Calu3 (cell line): ENCODE data around the gene GTF2H4. TPM values are rescaled to one million over a fixed set of nuclear protein-coding genes. Genes with fewer than 3 reads are reported as not detected.

Source experiments
- BruUV-seq: library from RNA; stranded (reverse); fragments of 400-500 nt; replicated peaks from 2 replicates; lab custom pipeline; 2021; lab: Mats Ljungman, UMichigan
- CTCF ChIA-PET: fragments of 300-600 bp; sonication (Branson Sonifier 250); formaldehyde crosslinking; loops from one replicate; lab custom pipeline; 2022; ENCODE audit warnings: antibody characterized with exemption; lab: Charles Lee
- DNase-seq: peaks from one replicate; pipeline ENCODE4 v3.0.0; 2022
- H3K27ac Mint-ChIP-seq: one replicate; pipeline ENCODE4 v1.8.0; 2022; ENCODE audit warnings: mixed read lengths; ENCODE audit not compliant: unreplicated experiment
- H3K27me3 Mint-ChIP-seq: one replicate; pipeline ENCODE4 v1.8.0; 2022; ENCODE audit warnings: mixed read lengths; ENCODE audit not compliant: unreplicated experiment
- H3K36me3 Mint-ChIP-seq: one replicate; pipeline ENCODE4 v1.8.0; 2022; ENCODE audit warnings: mild to moderate bottlenecking, moderate library complexity, mixed read lengths; ENCODE audit not compliant: insufficient read depth, unreplicated experiment
- H3K4me1 Mint-ChIP-seq: one replicate; pipeline ENCODE4 v1.8.0; 2022; ENCODE audit warnings: mild to moderate bottlenecking, low read depth, mixed read lengths; ENCODE audit not compliant: unreplicated experiment
- H3K4me3 Mint-ChIP-seq: one replicate; pipeline ENCODE4 v1.8.0; 2022; ENCODE audit warnings: mild to moderate bottlenecking, low read depth, moderate library complexity, mixed read lengths; ENCODE audit not compliant: unreplicated experiment
- H3K9me3 Mint-ChIP-seq: one replicate; pipeline ENCODE4 v1.8.0; 2022; ENCODE audit warnings: low read depth, mixed read lengths; ENCODE audit not compliant: unreplicated experiment
- intact Hi-C: fragments of 100-400 bp; cut with micrococcal nuclease; formaldehyde crosslinking; loops from one replicate; pipeline ENCODE4 v1.10.0; 2022; ENCODE audit not compliant: unreplicated experiment
- total RNA-seq: library from RNA; stranded (reverse); gene quantifications from 2 replicates; pipeline ENCODE4 v1.2.3, GENCODE V29; 2022
- TF ChIP-seq, protein P1 (sequence below): fragments of 200-600 bp; IDR thresholded peaks from one replicate; pipeline ENCODE4 v1.8.0; 2022; ENCODE audit warnings: antibody characterized with exemption; ENCODE audit not compliant: unreplicated experiment

The GTF2H4 gene
- total RNA-seq, 1 experiment from 2014 or later: 80.0 TPM

DNA sequence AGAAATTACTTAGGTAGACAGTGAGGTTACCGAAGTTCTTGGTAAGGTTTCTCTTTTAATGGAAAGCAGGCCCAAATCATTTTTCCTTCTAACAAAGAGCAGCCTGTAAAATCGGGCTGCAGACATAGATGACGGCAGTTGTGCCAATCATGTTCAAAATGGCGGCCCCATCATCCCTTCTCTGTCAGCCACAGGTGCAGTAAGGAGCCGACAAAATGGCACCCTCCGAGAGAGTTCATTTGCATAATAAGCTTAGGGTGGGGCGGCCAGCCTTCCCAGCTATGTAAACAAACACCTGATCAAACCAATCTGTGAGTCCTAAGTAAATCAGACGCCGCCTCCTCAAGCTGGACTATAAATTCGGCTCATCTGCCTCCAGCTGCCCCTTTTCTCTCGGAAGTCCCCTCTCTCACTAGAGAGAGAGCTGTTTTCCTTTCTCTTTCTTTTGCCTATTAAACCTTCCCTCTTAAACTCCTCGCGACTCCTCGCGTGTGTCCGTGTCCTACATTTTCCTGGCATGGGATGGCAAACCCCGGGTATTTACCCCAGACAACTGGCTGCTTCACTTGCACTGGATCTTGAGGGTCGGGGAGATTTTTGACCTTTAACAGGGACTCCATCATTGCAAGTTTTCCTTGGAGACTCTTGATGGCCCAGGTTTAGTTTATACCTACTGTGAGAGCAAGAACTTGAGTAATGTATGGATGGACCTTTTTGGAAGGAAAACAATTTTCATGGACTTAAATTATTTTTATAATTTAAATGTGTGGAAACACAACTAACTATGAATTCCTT is 32.6 kb upstream of the GTF2H4 start:
- Mint-ChIP-seq H3K27ac (peak overlapping the region; percentile 37), H3K36me3 (peaks cover 16% of the 10 kb centered on the region), H3K27me3 (no peaks in the 10 kb centered on the region), H3K9me3 (peaks cover 14% of the 10 kb centered on the region), H3K4me3 (no peak overlapping the region), H3K4me1 (peaks cover 36% of the 10 kb centered on the region)
- TF ChIP-seq, protein P1, sequence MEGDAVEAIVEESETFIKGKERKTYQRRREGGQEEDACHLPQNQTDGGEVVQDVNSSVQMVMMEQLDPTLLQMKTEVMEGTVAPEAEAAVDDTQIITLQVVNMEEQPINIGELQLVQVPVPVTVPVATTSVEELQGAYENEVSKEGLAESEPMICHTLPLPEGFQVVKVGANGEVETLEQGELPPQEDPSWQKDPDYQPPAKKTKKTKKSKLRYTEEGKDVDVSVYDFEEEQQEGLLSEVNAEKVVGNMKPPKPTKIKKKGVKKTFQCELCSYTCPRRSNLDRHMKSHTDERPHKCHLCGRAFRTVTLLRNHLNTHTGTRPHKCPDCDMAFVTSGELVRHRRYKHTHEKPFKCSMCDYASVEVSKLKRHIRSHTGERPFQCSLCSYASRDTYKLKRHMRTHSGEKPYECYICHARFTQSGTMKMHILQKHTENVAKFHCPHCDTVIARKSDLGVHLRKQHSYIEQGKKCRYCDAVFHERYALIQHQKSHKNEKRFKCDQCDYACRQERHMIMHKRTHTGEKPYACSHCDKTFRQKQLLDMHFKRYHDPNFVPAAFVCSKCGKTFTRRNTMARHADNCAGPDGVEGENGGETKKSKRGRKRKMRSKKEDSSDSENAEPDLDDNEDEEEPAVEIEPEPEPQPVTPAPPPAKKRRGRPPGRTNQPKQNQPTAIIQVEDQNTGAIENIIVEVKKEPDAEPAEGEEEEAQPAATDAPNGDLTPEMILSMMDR: no peak
- CTCF ChIA-PET: interaction anchor here (0.7 to 2.4 kb wide), 8 partner anchors 32 to 371 kb away, joined by 3 to 15 read pairs (median 4); partner anchors contain the start of genes GTF2H4 and VARS2
- intact Hi-C loops: loop anchor here (2.0 kb wide), 1 partner anchor 131 kb away; the partner anchor contains the start of gene IER3
- DNase-seq: no peak
- no TSS peak for BruUV-seq

DNA sequence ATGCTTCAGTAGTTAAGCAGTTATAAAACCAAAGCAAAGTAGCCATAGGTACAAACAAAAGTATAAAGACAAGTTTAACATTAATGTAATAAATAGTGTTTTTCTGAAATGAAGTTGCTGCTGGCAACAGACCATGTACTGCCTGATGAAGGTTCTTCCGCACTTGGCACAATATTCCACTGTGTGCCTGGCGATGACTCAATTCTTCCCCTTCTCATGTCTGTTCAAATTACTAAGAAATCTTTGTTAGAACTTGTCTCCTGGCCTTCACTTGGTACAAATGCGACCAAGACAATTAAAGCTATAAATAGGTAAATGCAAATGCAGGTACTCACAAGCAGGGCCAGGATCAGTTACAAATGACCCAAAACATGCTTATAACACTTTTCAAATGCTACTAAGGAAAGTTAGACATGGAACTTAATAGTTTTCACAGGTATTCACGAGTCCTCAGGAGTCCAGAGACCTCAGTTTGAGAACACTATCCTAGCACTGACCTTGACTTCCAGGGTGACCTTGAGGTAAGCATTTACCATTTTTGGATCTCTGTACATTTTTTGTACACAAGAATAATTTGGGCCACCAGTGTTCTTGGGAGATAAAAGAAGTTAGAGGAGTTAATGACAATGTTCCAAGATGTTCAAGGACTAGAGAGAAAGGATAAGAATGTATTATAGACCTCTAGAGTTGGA is 31.8 kb upstream of the GTF2H4 start:
- DNase-seq: peak; percentile 73
- CTCF ChIA-PET: interaction anchor here (0.6 to 2.4 kb wide), 10 partner anchors 32 to 204 kb away, joined by 3 to 15 read pairs (median 4); partner anchors contain the start of genes GTF2H4 and VARS2
- peaks cover 16% of the 10 kb centered on the region for H3K36me3 Mint-ChIP-seq
- TF ChIP-seq, protein P1: no peak
- H3K27ac Mint-ChIP-seq: peak overlapping the region; percentile 37
- BruUV-seq: no TSS peak
- peaks cover 6% of the 10 kb centered on the region for H3K27me3 Mint-ChIP-seq
- H3K4me3 Mint-ChIP-seq: no peak overlapping the region
- H3K4me1 Mint-ChIP-seq: peaks cover 43% of the 10 kb centered on the region
- intact Hi-C loops: loop anchor here (2.0 kb wide), 1 partner anchor 131 kb away; the partner anchor contains the start of gene IER3
- H3K9me3 Mint-ChIP-seq: peaks cover 14% of the 10 kb centered on the region

DNA sequence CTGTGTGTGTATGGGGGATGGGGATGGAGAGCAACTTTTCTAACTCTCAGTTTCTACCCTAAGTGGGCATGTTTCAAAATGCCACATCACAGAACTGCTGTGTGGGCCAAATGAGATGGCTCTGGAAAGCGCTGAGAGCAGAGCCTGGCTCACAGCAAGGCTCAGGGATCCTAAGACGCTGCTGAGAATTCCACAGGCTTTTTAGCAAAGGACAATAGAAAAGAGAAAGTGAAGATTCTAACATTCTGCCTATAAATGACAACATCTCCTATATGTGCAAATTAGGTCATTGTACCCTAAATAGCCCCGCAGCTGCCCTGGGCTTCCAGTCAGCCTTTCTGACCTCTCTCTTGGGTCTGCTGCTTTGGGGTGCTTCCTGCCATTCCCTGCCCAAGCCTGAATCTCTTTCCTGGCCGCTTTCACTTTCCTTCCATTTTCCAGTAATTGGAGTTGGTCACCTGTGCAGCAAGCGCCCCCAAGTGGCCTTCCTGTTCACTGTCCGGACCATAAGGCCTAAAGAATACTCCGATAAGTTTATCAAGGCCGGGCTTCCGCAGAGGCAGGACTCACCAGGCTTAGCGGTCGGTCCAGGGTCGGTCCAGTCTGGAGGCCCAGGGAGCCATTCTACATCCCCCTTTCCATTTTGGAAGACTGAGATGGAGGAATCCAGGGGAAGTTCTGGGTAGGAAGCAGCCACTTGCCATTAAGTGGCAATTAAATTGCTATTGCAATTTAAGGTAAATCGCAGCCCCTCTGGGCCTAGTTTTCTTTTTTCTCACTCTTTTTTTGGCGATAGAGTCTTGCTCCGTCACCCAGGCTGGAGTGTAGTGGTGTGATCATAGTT is 30.4 kb upstream of the GTF2H4 start:
- DNase-seq: peak; percentile 97
- Mint-ChIP-seq H3K4me1 (peaks cover 58% of the 10 kb centered on the region), H3K4me3 (peak overlapping the region; percentile 47), H3K27ac (peak overlapping the region; percentile 61), H3K27me3 (peaks cover 16% of the 10 kb centered on the region), H3K36me3 (peaks cover 21% of the 10 kb centered on the region), H3K9me3 (peaks cover 7% of the 10 kb centered on the region)
- TF ChIP-seq, protein P1: peak; percentile 98
- CTCF ChIA-PET: interaction anchor here (0.9 to 2.4 kb wide), 4 partner anchors 9 to 202 kb away, joined by 3 to 15 read pairs (median 6); no protein-coding TSS in a partner anchor
- BruUV-seq: no TSS peak
- intact Hi-C loops: loop anchor here (1.0 to 2.0 kb wide), 3 partner anchors 49 to 1368 kb away; partner anchors contain the start of gene IER3
